Trophoblast cell (in vitro differentiated cells and primary cell): Measurements from ENCODE around the gene SURF1.

Experiments
- DNase-seq, 2 donors: peaks; one replicate each; pipeline ENCODE4 v3.0.0-alpha.2; 2016
- H2AFZ ChIP-seq: 2 replicates; pipeline ENCODE4 v1.6.1; 2013; ENCODE audit warnings: low read length, moderate library complexity, mild to moderate bottlenecking; ENCODE audit not compliant: insufficient read depth, poor library complexity
- H2AK5ac ChIP-seq: 2 replicates; pipeline ENCODE4 v1.6.1; 2013; ENCODE audit warnings: mild to moderate bottlenecking, low read length
- H2BK120ac ChIP-seq: 2 replicates; pipeline ENCODE4 v1.6.1; 2013; ENCODE audit warnings: low read length, mild to moderate bottlenecking, moderate library complexity; ENCODE audit not compliant: insufficient read depth, poor library complexity
- H2BK12ac ChIP-seq: 2 replicates; pipeline ENCODE4 v1.6.1; 2013; ENCODE audit warnings: mild to moderate bottlenecking, low read length, moderate library complexity
- H2BK5ac ChIP-seq: 2 replicates; pipeline ENCODE4 v1.6.1; 2013; ENCODE audit warnings: low read length, low read depth, moderate library complexity, mild to moderate bottlenecking; ENCODE audit not compliant: poor library complexity
- H3K14ac ChIP-seq: 2 replicates; pipeline ENCODE4 v1.6.1; 2013; ENCODE audit warnings: mild to moderate bottlenecking, low read length
- H3K18ac ChIP-seq: 2 replicates; pipeline ENCODE4 v1.6.1; 2013; ENCODE audit warnings: mild to moderate bottlenecking, low read length
- H3K23ac ChIP-seq: 2 replicates; pipeline ENCODE4 v1.6.1; 2013; ENCODE audit warnings: low read length
- H3K27ac ChIP-seq: 2 replicates; pipeline ENCODE4 v1.5.1; 2013; ENCODE audit warnings: low read depth, mild to moderate bottlenecking, inconsistent platforms, low read length, moderate library complexity
- H3K27me3 ChIP-seq: 2 replicates; pipeline ENCODE4 v1.6.1; 2013; ENCODE audit warnings: inconsistent platforms, mild to moderate bottlenecking, low read length, moderate library complexity; ENCODE audit not compliant: insufficient read depth
- H3K36me3 ChIP-seq, 2 experiments: 1 replicate in 1 of 2; 2 replicates in 1 of 2; pipeline ENCODE4 v1.6.1; 2013; ENCODE audit warnings: low read length in 2 of 2, mild to moderate bottlenecking in 2 of 2, moderate library complexity in 1 of 2; ENCODE audit not compliant: insufficient read depth in 2 of 2, control insufficient read depth in 1 of 2
- H3K4ac ChIP-seq: 2 replicates; pipeline ENCODE4 v1.6.1; 2013; ENCODE audit warnings: low read depth, mild to moderate bottlenecking, low read length, moderate library complexity
- H3K4me1 ChIP-seq, 2 experiments: 1 replicate in 1 of 2; 2 replicates in 1 of 2; pipeline ENCODE4 v1.6.1; 2013; ENCODE audit warnings: low read length in 2 of 2, mild to moderate bottlenecking in 2 of 2, moderate library complexity in 1 of 2; ENCODE audit not compliant: insufficient read depth in 2 of 2, control insufficient read depth in 1 of 2
- H3K4me2 ChIP-seq: 2 replicates; pipeline ENCODE4 v1.6.1; 2013; ENCODE audit warnings: inconsistent platforms, mild to moderate bottlenecking, low read length, moderate library complexity
- H3K4me3 ChIP-seq: 2 replicates; pipeline ENCODE4 v1.5.1; 2013; ENCODE audit warnings: mild to moderate bottlenecking, low read depth, low read length, inconsistent platforms
- H3K79me1 ChIP-seq: one replicate; pipeline ENCODE4 v1.6.1; 2013; ENCODE audit warnings: low read length
- H3K79me2 ChIP-seq: 2 replicates; pipeline ENCODE4 v1.6.1; 2013; ENCODE audit warnings: low read length, mild to moderate bottlenecking; ENCODE audit not compliant: control insufficient read depth, insufficient read depth, poor library complexity
- H3K9ac ChIP-seq: 2 replicates; pipeline ENCODE4 v1.6.1; 2013; ENCODE audit warnings: mild to moderate bottlenecking, low read length
- H3K9me3 ChIP-seq: 2 replicates; pipeline ENCODE4 v1.6.1; 2013; ENCODE audit warnings: low read depth, mild to moderate bottlenecking, control low read depth, inconsistent platforms, low read length; ENCODE audit not compliant: insufficient read depth
- H4K12ac ChIP-seq: 2 replicates; pipeline ENCODE4 v1.6.1; 2013; ENCODE audit warnings: low read depth, mild to moderate bottlenecking, low read length, moderate library complexity
- H4K8ac ChIP-seq: 2 replicates; pipeline ENCODE4 v1.6.1; 2013; ENCODE audit warnings: low read depth, mild to moderate bottlenecking, low read length, moderate library complexity
- H4K91ac ChIP-seq: one replicate; pipeline ENCODE4 v1.6.1; 2013; ENCODE audit warnings: low read depth, mild to moderate bottlenecking, low read length, moderate library complexity
- WGBS: extraction: QIAGEN DNeasy Blood & Tissue Kit; methylation state at CpG from one replicate; pipeline ENCODE4 v1.1.7; 2013; ENCODE audit warnings: missing lambda C conversion rate; ENCODE audit not compliant: insufficient read length, insufficient coverage; ENCODE audit errors: extremely low coverage; 5-methylcytosine and 5-hydroxymethylcytosine counted together

SURF1 gene

GRCh38 chr9:133403766-133404453 lies 47.6 kb upstream of the SURF1 start:
- Histone ChIP-seq H3K79me1 (no peaks in the 10 kb centered on the region), H3K4me3 (no peak overlapping the region), H3K79me2 (no peaks in the 10 kb centered on the region), H3K14ac (no peak overlapping the region), H3K4me1 (no peaks in the 10 kb centered on the region), H2AFZ (no peak overlapping the region), H4K91ac (no peak overlapping the region), H2BK120ac (no peak overlapping the region), H2AK5ac (no peak overlapping the region), H3K36me3 (peaks cover 46 to 56% of the 10 kb centered on the region in 2 experiments), H3K9ac (no peak overlapping the region), H3K27me3 (no peaks in the 10 kb centered on the region), H2BK5ac (no peak overlapping the region), H2BK12ac (no peak overlapping the region), H3K18ac (no peak overlapping the region), H3K4me2 (no peak overlapping the region), H3K4ac (no peak overlapping the region), H4K8ac (no peak overlapping the region), H4K12ac (no peak overlapping the region), H3K23ac (no peak overlapping the region), H3K9me3 (no peaks in the 10 kb centered on the region), H3K27ac (no peak overlapping the region)
- WGBS = no CpG with 5 or more reads among the region's 16 CpGs
- peak in 1 of 2 donors; percentile 51 for DNase-seq

DNA sequence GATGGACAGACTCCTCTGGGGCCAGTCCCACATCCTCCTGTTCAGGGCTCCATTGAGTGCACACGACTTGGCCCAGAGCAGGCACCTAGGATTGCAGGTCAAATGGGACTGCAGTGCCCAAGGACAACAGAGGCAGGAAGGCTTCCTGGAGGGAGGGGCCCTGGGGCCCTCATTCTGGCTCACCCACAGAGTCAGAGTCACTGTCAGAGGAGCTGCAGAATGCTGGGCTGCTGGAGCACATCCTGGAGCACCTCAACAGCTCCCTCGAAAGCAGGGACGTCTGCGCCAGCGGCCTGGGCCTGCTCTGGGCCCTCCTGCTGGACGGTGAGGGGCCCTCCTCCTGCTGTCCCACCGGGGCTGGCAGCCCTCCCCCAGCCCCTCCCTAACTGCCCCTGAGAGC lies 46.4 kb upstream of the SURF1 start:
- Histone ChIP-seq H3K9me3 (no peaks in the 10 kb centered on the region), H2AFZ (no peak overlapping the region), H3K23ac (no peak overlapping the region), H3K4me3 (no peak overlapping the region), H3K27me3 (no peaks in the 10 kb centered on the region), H4K91ac (no peak overlapping the region), H3K27ac (no peak overlapping the region), H3K79me1 (no peaks in the 10 kb centered on the region), H3K14ac (no peak overlapping the region), H3K36me3 (peaks cover 42 to 50% of the 10 kb centered on the region in 2 experiments), H3K9ac (no peak overlapping the region), H4K8ac (no peak overlapping the region), H2BK120ac (no peak overlapping the region), H3K79me2 (no peaks in the 10 kb centered on the region), H3K4me2 (no peak overlapping the region), H3K4ac (no peak overlapping the region), H2BK5ac (no peak overlapping the region), H3K18ac (no peak overlapping the region), H2AK5ac (no peak overlapping the region), H3K4me1 (no peaks in the 10 kb centered on the region), H4K12ac (no peak overlapping the region), H2BK12ac (no peak overlapping the region)
- no peak for DNase-seq
- no CpG with 5 or more reads among the region's 7 CpGs for WGBS

GRCh38 chr9:133401588-133401987 lies 45.3 kb upstream of the SURF1 start:
- Histone ChIP-seq H2BK5ac (no peak overlapping the region), H3K79me1 (no peaks in the 10 kb centered on the region), H3K23ac (no peak overlapping the region), H2AFZ (no peak overlapping the region), H3K4me3 (no peak overlapping the region), H3K4me2 (no peak overlapping the region), H4K91ac (no peak overlapping the region), H4K8ac (no peak overlapping the region), H3K79me2 (no peaks in the 10 kb centered on the region), H3K9me3 (no peaks in the 10 kb centered on the region), H3K18ac (no peak overlapping the region), H3K4me1 (no peaks in the 10 kb centered on the region), H2BK12ac (no peak overlapping the region), H3K14ac (no peak overlapping the region), H3K36me3 (peaks cover 35 to 42% of the 10 kb centered on the region in 2 experiments), H3K4ac (no peak overlapping the region), H2AK5ac (no peak overlapping the region), H2BK120ac (no peak overlapping the region), H4K12ac (no peak overlapping the region), H3K27ac (no peak overlapping the region), H3K27me3 (no peaks in the 10 kb centered on the region), H3K9ac (no peak overlapping the region)
- no peak for DNase-seq
- no CpG with 5 or more reads among the region's 6 CpGs for WGBS

- Histone ChIP-seq H3K27me3 (no peaks in the 10 kb centered on the region), H3K4me3 (no peak overlapping the region), H3K4me2 (no peak overlapping the region), H2BK120ac (no peak overlapping the region), H3K23ac (no peak overlapping the region), H4K12ac (no peak overlapping the region), H3K14ac (no peak overlapping the region), H3K36me3 (peaks cover 22 to 29% of the 10 kb centered on the region in 2 experiments), H4K91ac (no peak overlapping the region), H4K8ac (no peak overlapping the region), H3K79me2 (no peaks in the 10 kb centered on the region), H3K9me3 (no peaks in the 10 kb centered on the region), H3K4ac (no peak overlapping the region), H3K27ac (no peak overlapping the region), H3K4me1 (no peaks in the 10 kb centered on the region), H3K79me1 (no peaks in the 10 kb centered on the region), H3K9ac (no peak overlapping the region), H2BK5ac (no peak overlapping the region), H2AK5ac (no peak overlapping the region), H3K18ac (no peak overlapping the region), H2BK12ac (no peak overlapping the region), H2AFZ (no peak overlapping the region)
- no CpG with 5 or more reads among the region's 12 CpGs for WGBS
- DNase-seq = no peak
Observed at GRCh38 chr9:133400292-133400691, 44.0 kb upstream of the SURF1 start.
